ENCODE measurements around the gene TASL.

TASL gene

GRCh38 chrX:30577362-30577991 is at the start of gene TASL:
TASL (minus strand) TSS chrX:30577766; CDS start chrX:30560355, 17,411 bp downstream.
- H3K27ac ChIP-seq (ENCODE audit: poor library complexity, severe bottlenecking): no peak within 1 kb of the TSS
- DNase-seq (ENCODE audit: low spot score) (no peak), ATAC-seq (ENCODE audit: low read depth) (no peak)
- H3K4me1 ChIP-seq (ENCODE audit: insufficient read depth, poor library complexity, severe bottlenecking): no peaks in the 10 kb centered on the region
- no peaks in the 10 kb centered on the region for H3K36me3 ChIP-seq (ENCODE audit: low read depth)
- TF ChIP-seq, protein P1, sequence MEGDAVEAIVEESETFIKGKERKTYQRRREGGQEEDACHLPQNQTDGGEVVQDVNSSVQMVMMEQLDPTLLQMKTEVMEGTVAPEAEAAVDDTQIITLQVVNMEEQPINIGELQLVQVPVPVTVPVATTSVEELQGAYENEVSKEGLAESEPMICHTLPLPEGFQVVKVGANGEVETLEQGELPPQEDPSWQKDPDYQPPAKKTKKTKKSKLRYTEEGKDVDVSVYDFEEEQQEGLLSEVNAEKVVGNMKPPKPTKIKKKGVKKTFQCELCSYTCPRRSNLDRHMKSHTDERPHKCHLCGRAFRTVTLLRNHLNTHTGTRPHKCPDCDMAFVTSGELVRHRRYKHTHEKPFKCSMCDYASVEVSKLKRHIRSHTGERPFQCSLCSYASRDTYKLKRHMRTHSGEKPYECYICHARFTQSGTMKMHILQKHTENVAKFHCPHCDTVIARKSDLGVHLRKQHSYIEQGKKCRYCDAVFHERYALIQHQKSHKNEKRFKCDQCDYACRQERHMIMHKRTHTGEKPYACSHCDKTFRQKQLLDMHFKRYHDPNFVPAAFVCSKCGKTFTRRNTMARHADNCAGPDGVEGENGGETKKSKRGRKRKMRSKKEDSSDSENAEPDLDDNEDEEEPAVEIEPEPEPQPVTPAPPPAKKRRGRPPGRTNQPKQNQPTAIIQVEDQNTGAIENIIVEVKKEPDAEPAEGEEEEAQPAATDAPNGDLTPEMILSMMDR (IDR thresholded peaks at IDR 0.05; ENCODE audit: poor library complexity, severe bottlenecking): no peak
- no peaks in the 10 kb centered on the region for H3K27me3 ChIP-seq (ENCODE audit: insufficient read depth, poor library complexity, severe bottlenecking)
- H3K9me3 ChIP-seq (ENCODE audit: severe bottlenecking): no peaks in the 10 kb centered on the region
- H3K4me3 ChIP-seq (ENCODE audit: severe bottlenecking): no peak within 1 kb of the TSS

GRCh38 chrX:30626402-30626801 is 48.8 kb upstream of the TASL start:
- H3K4me1 ChIP-seq (ENCODE audit: insufficient read depth, poor library complexity, severe bottlenecking): no peaks in the 10 kb centered on the region
- TF ChIP-seq, protein P1 (IDR thresholded peaks at IDR 0.05; ENCODE audit: poor library complexity, severe bottlenecking): no peak
- H3K27me3 ChIP-seq (ENCODE audit: insufficient read depth, poor library complexity, severe bottlenecking): no peaks in the 10 kb centered on the region
- no peaks in the 10 kb centered on the region for H3K36me3 ChIP-seq (ENCODE audit: low read depth)
- no peak overlapping the region for H3K27ac ChIP-seq (ENCODE audit: poor library complexity, severe bottlenecking)
- H3K9me3 ChIP-seq (ENCODE audit: severe bottlenecking): no peaks in the 10 kb centered on the region
- no peak overlapping the region for H3K4me3 ChIP-seq (ENCODE audit: severe bottlenecking)
- ATAC-seq (ENCODE audit: low read depth): no peak
- DNase-seq (ENCODE audit: low spot score): no peak

DNA sequence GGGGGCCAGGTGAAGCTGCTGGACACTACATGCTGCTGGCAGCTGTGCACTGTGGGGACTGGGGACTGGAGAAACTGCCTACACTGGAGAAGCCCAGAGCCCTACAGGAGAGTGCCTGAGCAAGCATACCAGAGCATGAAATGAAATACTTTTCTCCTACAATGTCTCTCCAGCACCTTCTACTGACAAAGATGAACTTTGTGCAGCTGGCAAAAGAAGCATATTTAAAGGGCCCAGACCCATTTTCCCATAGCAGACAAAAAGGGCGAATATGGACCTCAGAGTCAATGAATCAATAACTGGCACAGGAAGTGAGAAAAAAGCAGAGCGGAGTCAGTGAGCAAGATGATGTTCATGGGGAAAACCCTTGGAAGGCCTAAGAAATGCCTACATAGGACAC is 44.8 kb upstream of the TASL start:
- Histone ChIP-seq H3K9me3 (ENCODE audit: severe bottlenecking) (no peaks in the 10 kb centered on the region), H3K27me3 (ENCODE audit: insufficient read depth, poor library complexity, severe bottlenecking) (no peaks in the 10 kb centered on the region), H3K4me3 (ENCODE audit: severe bottlenecking) (no peak overlapping the region), H3K4me1 (ENCODE audit: insufficient read depth, poor library complexity, severe bottlenecking) (no peaks in the 10 kb centered on the region), H3K36me3 (ENCODE audit: low read depth) (no peaks in the 10 kb centered on the region), H3K27ac (ENCODE audit: poor library complexity, severe bottlenecking) (no peak overlapping the region)
- TF ChIP-seq, protein P1 (IDR thresholded peaks at IDR 0.05; ENCODE audit: poor library complexity, severe bottlenecking): no peak
- DNase-seq (ENCODE audit: low spot score): no peak
- ATAC-seq (ENCODE audit: low read depth): no peak

GRCh38 chrX:30620980-30621618 is 43.5 kb upstream of the TASL start:
- H3K4me1 ChIP-seq (ENCODE audit: insufficient read depth, poor library complexity, severe bottlenecking): no peaks in the 10 kb centered on the region
- TF ChIP-seq, protein P1 (IDR thresholded peaks at IDR 0.05; ENCODE audit: poor library complexity, severe bottlenecking): no peak
- no peaks in the 10 kb centered on the region for H3K36me3 ChIP-seq (ENCODE audit: low read depth)
- no peak overlapping the region for H3K4me3 ChIP-seq (ENCODE audit: severe bottlenecking)
- no peak for DNase-seq (ENCODE audit: low spot score)
- ATAC-seq (ENCODE audit: low read depth): peak; percentile 85
- no peaks in the 10 kb centered on the region for H3K9me3 ChIP-seq (ENCODE audit: severe bottlenecking)
- no peak overlapping the region for H3K27ac ChIP-seq (ENCODE audit: poor library complexity, severe bottlenecking)
- no peaks in the 10 kb centered on the region for H3K27me3 ChIP-seq (ENCODE audit: insufficient read depth, poor library complexity, severe bottlenecking)

DNA sequence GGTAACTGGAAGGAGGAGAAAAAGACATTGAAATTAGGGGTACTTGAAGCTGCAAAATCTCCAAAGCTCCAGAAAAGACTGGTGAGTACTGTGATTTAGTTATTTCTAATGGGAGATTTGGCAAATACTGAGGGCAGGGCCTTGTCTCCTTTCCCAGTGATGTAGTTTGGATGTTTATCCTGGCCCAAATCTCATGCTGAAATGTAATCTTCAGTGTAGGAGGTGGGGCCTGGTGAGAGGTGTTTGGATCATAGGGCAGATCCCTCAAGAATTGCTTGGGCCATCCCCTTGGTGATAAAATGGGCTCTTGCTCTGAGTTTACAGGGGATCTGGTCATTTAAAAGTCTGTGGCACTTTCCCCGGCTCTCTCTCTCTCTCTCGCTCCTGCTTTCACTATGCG is 42.6 kb upstream of the TASL start:
- H3K27me3 ChIP-seq (ENCODE audit: insufficient read depth, poor library complexity, severe bottlenecking): no peaks in the 10 kb centered on the region
- no peak for DNase-seq (ENCODE audit: low spot score)
- ATAC-seq (ENCODE audit: low read depth): no peak
- H3K4me1 ChIP-seq (ENCODE audit: insufficient read depth, poor library complexity, severe bottlenecking): no peaks in the 10 kb centered on the region
- TF ChIP-seq, protein P1 (IDR thresholded peaks at IDR 0.05; ENCODE audit: poor library complexity, severe bottlenecking): no peak
- H3K36me3 ChIP-seq (ENCODE audit: low read depth): no peaks in the 10 kb centered on the region
- no peak overlapping the region for H3K27ac ChIP-seq (ENCODE audit: poor library complexity, severe bottlenecking)
- no peaks in the 10 kb centered on the region for H3K9me3 ChIP-seq (ENCODE audit: severe bottlenecking)
- no peak overlapping the region for H3K4me3 ChIP-seq (ENCODE audit: severe bottlenecking)

Measured in RWPE2 (cell line).